Measurements from ENCODE around the gene RASA1.
A peak's percentile ranks its signal among the peaks of the same experiment; 100 is the strongest.
"Not testable (repeated sequence)": the region's sequence is repeated elsewhere in the genome, so short reads cannot be mapped to it uniquely, and the experiment has no call there.

Gene RASA1

GRCh38 chr5:87300176-87300575 is 32.5 kb downstream of the RASA1 start:
- Mint-ChIP-seq H3K4me3 (no peak overlapping the region), H3K9me3 (peaks cover 21% of the 10 kb centered on the region), H3K36me3 (ENCODE audit: low read depth) (peaks cover 56% of the 10 kb centered on the region), H3K27ac (no peak overlapping the region), H3K4me1 (no peaks in the 10 kb centered on the region), H3K27me3 (ENCODE audit: low read depth, poor library complexity) (no peaks in the 10 kb centered on the region)
- no peak for DNase-seq
- TF ChIP-seq CTCF (IDR thresholded peaks at IDR 0.05) = no peak

- Mint-ChIP-seq H3K36me3 (ENCODE audit: low read depth) (peaks cover 61% of the 10 kb centered on the region), H3K27ac (no peak overlapping the region), H3K4me1 (no peaks in the 10 kb centered on the region), H3K27me3 (ENCODE audit: low read depth, poor library complexity) (no peaks in the 10 kb centered on the region), H3K4me3 (no peak overlapping the region), H3K9me3 (peaks cover 26% of the 10 kb centered on the region)
- TF ChIP-seq CTCF (IDR thresholded peaks at IDR 0.05) = no peak
- no peak for DNase-seq
Observed at GRCh38 chr5:87300744-87301143, 33.1 kb downstream of the RASA1 start.

GRCh38 chr5:87302061-87302460 is 34.4 kb downstream of the RASA1 start:
- Mint-ChIP-seq H3K27me3 (ENCODE audit: low read depth, poor library complexity) (no peaks in the 10 kb centered on the region), H3K4me3 (no peak overlapping the region), H3K4me1 (no peaks in the 10 kb centered on the region), H3K36me3 (ENCODE audit: low read depth) (peaks cover 62% of the 10 kb centered on the region), H3K27ac (no peak overlapping the region), H3K9me3 (peaks cover 26% of the 10 kb centered on the region)
- TF ChIP-seq CTCF (IDR thresholded peaks at IDR 0.05) = no peak
- no peak for DNase-seq

- Mint-ChIP-seq H3K27me3 (ENCODE audit: low read depth, poor library complexity) (no peaks in the 10 kb centered on the region), H3K36me3 (ENCODE audit: low read depth) (peaks cover 62% of the 10 kb centered on the region), H3K4me1 (no peaks in the 10 kb centered on the region), H3K9me3 (peaks cover 23% of the 10 kb centered on the region), H3K4me3 (no peak overlapping the region), H3K27ac (no peak overlapping the region)
- no peak for TF ChIP-seq CTCF (IDR thresholded peaks at IDR 0.05)
- DNase-seq = no peak
Observed at GRCh38 chr5:87303324-87303723, 35.6 kb downstream of the RASA1 start.

GRCh38 chr5:87306090-87306489 is 38.4 kb downstream of the RASA1 start:
- Mint-ChIP-seq H3K9me3 (peaks cover 23% of the 10 kb centered on the region), H3K36me3 (ENCODE audit: low read depth) (peaks cover 62% of the 10 kb centered on the region)
- H3K4me1 Mint-ChIP-seq; H3K27me3 Mint-ChIP-seq (ENCODE audit: low read depth, poor library complexity); DNase-seq; H3K4me3 Mint-ChIP-seq; H3K27ac Mint-ChIP-seq: not testable (repeated sequence)

GRCh38 chr5:87307796-87308423 is 40.2 kb downstream of the RASA1 start:
- TF ChIP-seq CTCF (IDR thresholded peaks at IDR 0.05) = no peak
- peak overlapping the region; percentile 40 for H3K27ac Mint-ChIP-seq
- H3K4me3 Mint-ChIP-seq = no peak overlapping the region
- peaks cover 8% of the 10 kb centered on the region for H3K4me1 Mint-ChIP-seq
- H3K36me3 Mint-ChIP-seq (ENCODE audit: low read depth) = peaks cover 50% of the 10 kb centered on the region
- H3K9me3 Mint-ChIP-seq = peaks cover 23% of the 10 kb centered on the region
- no peak for DNase-seq
- no peaks in the 10 kb centered on the region for H3K27me3 Mint-ChIP-seq (ENCODE audit: low read depth, poor library complexity)
